GM12892 (cell line): ENCODE results near the gene HBZ.

ENCODE experiments used
- POLR2A ChIP-seq: IDR thresholded peaks from 2 replicates; pipeline ENCODE4 v1.6.1; 2011; ENCODE audit warnings: low read depth, low read length, control low read depth
- POLR2AphosphoS5 ChIP-seq: IDR thresholded peaks from 2 replicates; pipeline ENCODE4 v1.6.1; 2011; ENCODE audit warnings: low read depth, low read length, control low read depth
- TAF1 ChIP-seq: IDR thresholded peaks from 2 replicates; pipeline ENCODE4 v1.6.1; 2011; ENCODE audit warnings: low read depth, mild to moderate bottlenecking, control low read depth, low read length, borderline replicate concordance

- no peak for TF ChIP-seq POLR2A
- no peak for TF ChIP-seq POLR2AphosphoS5
- TF ChIP-seq TAF1 = no peak
Observed at GRCh38 chr16:105521-105920, 46.9 kb upstream of the HBZ start.
